Suppressor macrophage treated with lipopolysaccharide for 1 hour (primary cell): ENCODE data around the gene GLRX2.
"Not testable (repeated sequence)": the region's sequence is repeated elsewhere in the genome, so short reads cannot be mapped to it uniquely, and the experiment has no call there.

Source experiments
- DNase-seq, 3 donors: peaks; one replicate each; pipeline ENCODE4 v3.0.0-alpha.2; 2020 to 2022

GLRX2 gene

GRCh38 chr1:193062698-193063463, 42.3 kb downstream of the GLRX2 start:
- peak in 1 of 3 donors; percentile 46 for DNase-seq

- DNase-seq, result peak in 2 of 3 donors; percentile 25 to 29
Observed at GRCh38 chr1:193060938-193061337, 44.3 kb downstream of the GLRX2 start.

- no peak for DNase-seq
Observed at GRCh38 chr1:193060406-193060805, 44.8 kb downstream of the GLRX2 start.

GRCh38 chr1:193060115-193060403, 45.2 kb downstream of the GLRX2 start:
- no peak for DNase-seq

DNA sequence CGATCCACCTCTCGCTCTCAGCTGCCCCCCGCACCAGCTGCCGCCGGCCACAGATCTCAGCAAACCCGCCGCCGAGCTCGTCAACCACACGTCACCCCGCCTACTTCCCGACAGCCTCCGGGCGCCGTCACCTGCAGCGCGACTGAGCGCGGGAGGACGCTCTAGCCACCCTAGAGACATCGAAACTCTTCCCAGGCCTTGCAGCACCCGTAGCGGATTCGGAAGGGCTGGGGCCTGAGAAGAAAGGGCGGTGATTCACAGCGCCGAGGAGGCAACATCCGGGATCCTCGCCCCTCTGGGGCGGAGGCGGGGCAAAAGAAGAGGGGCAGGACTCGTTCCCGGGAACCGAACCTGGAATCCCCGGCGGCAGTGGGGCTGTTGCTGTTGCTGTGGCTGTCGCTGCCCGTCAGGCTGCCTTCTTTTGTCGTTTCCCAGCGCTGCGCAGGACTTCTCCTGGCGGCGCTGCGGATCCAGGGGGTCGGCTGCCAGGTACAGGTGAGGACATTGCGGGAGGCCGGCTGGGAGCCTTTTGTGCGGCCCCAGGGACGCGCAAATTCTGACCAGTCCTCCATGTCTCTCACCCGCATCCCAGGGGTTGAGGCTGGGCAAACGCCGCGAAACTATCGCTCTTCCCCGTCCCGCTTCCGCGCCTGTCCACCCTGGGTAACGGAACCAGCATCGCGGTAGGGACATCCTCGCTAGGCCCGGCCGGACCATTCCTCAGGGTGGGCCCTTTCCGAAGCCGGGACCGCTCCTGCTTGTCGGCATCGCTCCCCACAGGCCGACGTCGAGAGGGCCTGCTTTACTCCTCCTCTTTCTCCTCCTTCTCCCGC, 45.7 kb downstream of the GLRX2 start, which contains the start of the genes RO60 and UCHL5:
Gene RO60, plus strand, starts transcription at position 331 of the 833 bp plus-strand sequence. CDS start 9,443 bp downstream, outside the sequence.
Gene UCHL5, minus strand, starts transcription at position 79 of the 833 bp plus-strand sequence. CDS start 100 bp downstream, outside the sequence.
- peak; percentile 98 to 99 (median 98) for DNase-seq

- DNase-seq, result peak; percentile 79 to 87 (median 84)
Observed at GRCh38 chr1:193058529-193059281, 46.5 kb downstream of the GLRX2 start.

DNA sequence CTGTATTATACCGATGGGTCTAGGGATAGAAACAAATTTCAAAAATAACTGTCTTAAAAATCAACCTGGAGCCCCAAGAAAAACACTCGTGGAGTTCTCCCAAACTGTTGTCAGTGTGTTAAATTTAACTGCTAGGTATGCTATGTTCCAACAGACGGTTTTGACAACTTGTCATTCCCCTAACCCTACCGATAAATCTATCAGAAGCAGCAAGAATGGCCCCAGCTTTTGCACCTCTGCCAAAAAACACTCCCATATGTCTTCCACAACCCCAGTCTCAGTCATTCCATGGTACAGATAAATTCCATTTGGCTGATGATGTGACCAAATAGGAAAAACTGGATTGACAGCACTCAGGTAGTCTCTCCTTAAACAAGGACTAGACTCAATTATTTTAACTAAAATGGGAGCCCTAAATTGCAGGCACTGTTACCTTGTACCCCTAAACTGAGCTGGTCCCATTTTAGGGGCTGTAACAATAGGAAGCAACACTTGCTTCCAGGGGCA, 51.0 kb downstream of the GLRX2 start:
- no peak for DNase-seq

DNA sequence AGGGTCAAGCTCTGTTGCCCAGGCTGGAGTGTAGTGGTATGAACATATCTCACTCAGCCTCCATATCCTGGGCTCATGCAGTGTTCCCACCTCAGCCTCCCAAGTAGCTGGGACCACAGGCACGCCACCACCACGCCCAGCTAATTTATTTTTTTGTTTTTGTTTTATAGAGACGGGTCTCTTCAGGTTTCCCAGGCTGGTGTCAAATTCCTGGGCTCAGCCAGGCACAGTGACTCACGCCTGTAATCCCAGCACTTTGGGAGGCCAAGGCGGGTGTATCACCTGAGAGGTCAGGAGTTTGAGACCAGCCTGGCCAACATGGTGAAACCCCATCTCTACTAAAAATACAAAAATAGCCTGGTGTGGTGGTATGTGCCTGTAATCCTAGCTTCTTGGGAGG, 56.3 kb downstream of the GLRX2 start:
- not testable (repeated sequence) for DNase-seq
